ENCODE results near the gene CFAP299. TPM values are rescaled to one million over a fixed set of nuclear protein-coding genes. Genes with fewer than 3 reads are reported as not detected.

CFAP299 gene
- total RNA-seq, 2 donors from 2014 or later: 0.17 TPM; not detected in 1

DNA sequence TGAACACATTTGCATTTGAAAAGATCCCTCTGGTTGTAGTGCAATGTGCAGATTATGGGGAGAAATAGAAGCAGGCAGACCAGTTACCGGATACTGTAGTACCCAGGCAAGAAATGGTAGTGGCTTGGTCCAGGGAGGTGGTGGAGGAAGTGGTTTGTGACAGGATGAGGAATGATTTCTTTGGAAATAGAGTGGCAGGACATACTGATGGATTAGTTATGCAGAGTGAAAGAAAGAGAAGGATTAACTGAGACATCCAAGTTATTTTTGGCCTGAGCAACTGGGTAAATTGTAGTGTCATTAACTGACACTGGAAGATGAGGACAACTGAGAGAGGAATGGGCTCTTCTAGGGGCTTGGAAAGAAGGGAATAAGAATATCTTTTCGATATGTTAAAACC is 139.7 kb downstream of the CFAP299 start:
- Histone ChIP-seq H3K36me3 (no peaks in the 10 kb centered on the region), H3K4me3 (no peak overlapping the region), H3K27me3 (replicated peaks; ENCODE audit: insufficient read depth) (no peaks in the 10 kb centered on the region), H3K27ac (no peak overlapping the region), H3K9me3 (no peaks in the 10 kb centered on the region), H3K4me1 (replicated peaks) (no peaks in the 10 kb centered on the region)
- 94% methylated on average over 2 of the region's 2 CpGs for WGBS
- DNase-seq (ENCODE audit: low spot score): no peak
- intact Hi-C loops (cut with DNase I): no loop called here
- TF ChIP-seq, protein P1, sequence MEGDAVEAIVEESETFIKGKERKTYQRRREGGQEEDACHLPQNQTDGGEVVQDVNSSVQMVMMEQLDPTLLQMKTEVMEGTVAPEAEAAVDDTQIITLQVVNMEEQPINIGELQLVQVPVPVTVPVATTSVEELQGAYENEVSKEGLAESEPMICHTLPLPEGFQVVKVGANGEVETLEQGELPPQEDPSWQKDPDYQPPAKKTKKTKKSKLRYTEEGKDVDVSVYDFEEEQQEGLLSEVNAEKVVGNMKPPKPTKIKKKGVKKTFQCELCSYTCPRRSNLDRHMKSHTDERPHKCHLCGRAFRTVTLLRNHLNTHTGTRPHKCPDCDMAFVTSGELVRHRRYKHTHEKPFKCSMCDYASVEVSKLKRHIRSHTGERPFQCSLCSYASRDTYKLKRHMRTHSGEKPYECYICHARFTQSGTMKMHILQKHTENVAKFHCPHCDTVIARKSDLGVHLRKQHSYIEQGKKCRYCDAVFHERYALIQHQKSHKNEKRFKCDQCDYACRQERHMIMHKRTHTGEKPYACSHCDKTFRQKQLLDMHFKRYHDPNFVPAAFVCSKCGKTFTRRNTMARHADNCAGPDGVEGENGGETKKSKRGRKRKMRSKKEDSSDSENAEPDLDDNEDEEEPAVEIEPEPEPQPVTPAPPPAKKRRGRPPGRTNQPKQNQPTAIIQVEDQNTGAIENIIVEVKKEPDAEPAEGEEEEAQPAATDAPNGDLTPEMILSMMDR (IDR thresholded peaks at IDR 0.05): no peak

DNA sequence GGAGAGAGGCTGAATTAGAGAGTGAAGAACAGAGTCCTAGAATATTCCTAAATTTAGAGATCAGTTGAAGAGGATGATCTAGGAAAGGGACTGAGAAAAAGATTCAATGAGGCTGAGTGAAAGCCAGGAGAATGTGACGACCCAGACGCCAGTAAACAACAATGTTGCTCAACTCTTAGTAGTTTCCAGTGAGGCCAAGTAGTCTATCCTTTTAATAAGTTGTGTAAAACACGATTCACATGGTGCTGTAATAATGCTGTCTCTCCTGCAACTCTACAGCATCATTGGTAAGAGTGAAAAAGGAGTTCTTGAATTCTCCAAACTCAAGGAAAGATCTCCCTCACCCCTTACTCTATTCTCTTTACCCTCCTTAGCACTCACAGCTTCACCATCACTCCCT is 140.3 kb downstream of the CFAP299 start:
- WGBS: 64% methylated on average over 3 of the region's 3 CpGs
- no peaks in the 10 kb centered on the region for H3K36me3 ChIP-seq
- H3K27ac ChIP-seq: no peak overlapping the region
- H3K4me3 ChIP-seq: no peak overlapping the region
- TF ChIP-seq POLR2AphosphoS5 (IDR thresholded peaks at IDR 0.05) (no peak), POLR2A (IDR thresholded peaks at IDR 0.05) (no peak)
- TF ChIP-seq, protein P1 (IDR thresholded peaks at IDR 0.05): no peak
- H3K4me1 ChIP-seq (replicated peaks): no peaks in the 10 kb centered on the region
- H3K27me3 ChIP-seq (replicated peaks; ENCODE audit: insufficient read depth): no peaks in the 10 kb centered on the region
- intact Hi-C loops (cut with DNase I): no loop called here
- DNase-seq (ENCODE audit: low spot score): no peak
- no peaks in the 10 kb centered on the region for H3K9me3 ChIP-seq

DNA sequence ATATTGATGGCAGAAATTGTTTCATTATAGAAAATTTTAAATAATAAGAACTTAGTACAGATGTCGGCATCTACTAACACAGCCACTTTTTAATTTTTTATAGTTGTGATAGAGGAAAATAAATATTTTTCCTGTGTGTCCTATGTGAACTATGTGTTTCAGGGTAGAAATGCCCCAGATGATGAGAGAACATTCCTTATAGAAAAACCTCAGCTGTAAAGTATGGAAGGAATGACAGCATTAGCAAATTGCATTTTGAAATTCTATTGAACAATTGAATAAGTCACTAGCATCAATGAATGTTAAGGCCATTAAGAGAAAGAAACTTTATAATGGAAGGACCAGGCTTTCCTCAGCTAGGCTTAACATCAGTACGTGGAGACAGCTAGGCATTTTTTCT is 149.2 kb downstream of the CFAP299 start:
- 89% methylated on average over 2 of the region's 2 CpGs for WGBS
- Histone ChIP-seq H3K27me3 (replicated peaks; ENCODE audit: insufficient read depth) (no peaks in the 10 kb centered on the region), H3K27ac (no peak overlapping the region), H3K4me1 (replicated peaks) (no peaks in the 10 kb centered on the region), H3K36me3 (no peaks in the 10 kb centered on the region), H3K9me3 (no peaks in the 10 kb centered on the region), H3K4me3 (no peak overlapping the region)
- TF ChIP-seq POLR2AphosphoS5 (IDR thresholded peaks at IDR 0.05) (no peak), POLR2A (IDR thresholded peaks at IDR 0.05) (no peak)
- TF ChIP-seq, protein P1 (IDR thresholded peaks at IDR 0.05): no peak
- intact Hi-C loops (cut with DNase I): no loop called here
- DNase-seq (ENCODE audit: low spot score): no peak

DNA sequence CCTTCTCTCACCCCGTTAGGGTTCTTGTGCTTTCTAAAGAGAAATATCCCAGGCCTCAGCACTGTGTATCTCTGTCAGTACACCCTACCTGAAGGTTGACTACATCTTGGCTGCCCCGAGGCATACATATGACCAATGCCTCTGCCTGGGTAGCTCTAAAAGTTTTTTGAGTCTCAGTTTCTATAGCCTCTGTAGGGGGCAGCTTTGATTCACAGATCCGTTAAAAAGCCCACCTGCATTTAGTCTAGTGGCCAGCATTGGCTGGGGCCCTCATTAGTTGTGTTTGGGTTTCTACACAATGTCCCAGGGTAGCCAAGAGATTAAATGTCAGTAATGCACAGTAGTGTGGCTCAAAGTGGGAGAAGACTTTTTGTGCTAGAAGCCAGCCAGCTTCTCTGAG is 151.1 kb downstream of the CFAP299 start:
- intact Hi-C loops (cut with DNase I): no loop called here
- TF ChIP-seq POLR2AphosphoS5 (IDR thresholded peaks at IDR 0.05) (no peak), POLR2A (IDR thresholded peaks at IDR 0.05) (no peak)
- TF ChIP-seq, protein P1 (IDR thresholded peaks at IDR 0.05): no peak
- no peak overlapping the region for H3K27ac ChIP-seq
- H3K36me3 ChIP-seq: no peaks in the 10 kb centered on the region
- DNase-seq (ENCODE audit: low spot score): no peak
- H3K9me3 ChIP-seq: no peaks in the 10 kb centered on the region
- H3K27me3 ChIP-seq (replicated peaks; ENCODE audit: insufficient read depth): no peaks in the 10 kb centered on the region
- no peak overlapping the region for H3K4me3 ChIP-seq
- no peaks in the 10 kb centered on the region for H3K4me1 ChIP-seq (replicated peaks)
- WGBS: 62% methylated on average over 3 of the region's 3 CpGs

DNA sequence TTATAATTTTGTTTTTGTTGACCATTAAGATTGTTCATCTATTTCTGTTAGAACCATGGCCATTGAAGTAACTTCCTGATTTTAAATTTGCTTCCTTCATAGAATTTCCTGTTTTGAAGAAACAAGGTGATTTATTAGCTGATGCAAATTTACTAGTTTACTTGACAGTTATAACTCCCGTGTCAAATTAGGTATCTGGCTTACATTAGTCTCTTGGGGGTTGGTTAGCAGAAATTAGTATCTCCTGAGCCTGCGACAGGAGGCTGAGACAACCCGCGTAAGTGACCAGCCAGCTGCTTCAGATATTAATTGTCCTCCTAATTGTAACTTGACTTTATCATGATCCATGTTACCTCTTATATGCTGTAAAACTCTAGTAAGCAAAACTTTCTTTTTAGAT is 154.3 kb downstream of the CFAP299 start:
- no peak for DNase-seq (ENCODE audit: low spot score)
- no peaks in the 10 kb centered on the region for H3K36me3 ChIP-seq
- H3K27ac ChIP-seq: no peak overlapping the region
- intact Hi-C loops (cut with DNase I): no loop called here
- no peaks in the 10 kb centered on the region for H3K4me1 ChIP-seq (replicated peaks)
- WGBS: 58% methylated on average over 4 of the region's 4 CpGs
- no peaks in the 10 kb centered on the region for H3K27me3 ChIP-seq (replicated peaks; ENCODE audit: insufficient read depth)
- H3K9me3 ChIP-seq: no peaks in the 10 kb centered on the region
- H3K4me3 ChIP-seq: no peak overlapping the region
- TF ChIP-seq, protein P1 (IDR thresholded peaks at IDR 0.05): no peak
- TF ChIP-seq POLR2A (IDR thresholded peaks at IDR 0.05) (no peak), POLR2AphosphoS5 (IDR thresholded peaks at IDR 0.05) (no peak)
